Left ventricle myocardium inferior (tissue), 1 donor: ENCODE data around the gene PAX5. TPM values are rescaled to one million over a fixed set of nuclear protein-coding genes. Genes with fewer than 3 reads are reported as not detected.

Experiments used
- DNase-seq: peaks from one replicate; pipeline ENCODE4 v3.0.0-alpha.2; 2020
- H3K27ac ChIP-seq: fragments of 200-600 bp; replicated peaks from 2 replicates; pipeline ENCODE4 v1.8.0; 2021
- H3K27me3 ChIP-seq: fragments of 200-600 bp; 2 replicates; pipeline ENCODE4 v1.8.0; 2021; ENCODE audit warnings: low read depth
- H3K36me3 ChIP-seq: fragments of 200-600 bp; 2 replicates; pipeline ENCODE4 v1.8.0; 2021
- H3K4me1 ChIP-seq: fragments of 200-600 bp; 2 replicates; pipeline ENCODE4 v1.8.0; 2021
- H3K4me3 ChIP-seq: fragments of 200-600 bp; 2 replicates; pipeline ENCODE4 v1.8.0; 2021; ENCODE audit warnings: mild to moderate bottlenecking, moderate library complexity
- H3K9me3 ChIP-seq: fragments of 200-600 bp; replicated peaks from 2 replicates; pipeline ENCODE4 v1.8.0; 2021
- CTCF ChIP-seq: fragments of 200-600 bp; IDR thresholded peaks from 2 replicates; pipeline ENCODE4 v1.8.0; 2021; ENCODE audit warnings: antibody characterized with exemption, mild to moderate bottlenecking, borderline replicate concordance
- intact Hi-C: fragments of 100-400 bp; cut with micrococcal nuclease; formaldehyde crosslinking; loops from one replicate; pipeline ENCODE4 v1.11.0; 2022
- total RNA-seq: library from RNA; stranded (reverse); fragmentation: NEBNext Ultra II Directional; extraction: Animal tissue kit (Norgen Biotek cat#: 25700); gene quantifications from one replicate; pipeline ENCODE4 v1.2.1, GENCODE V29; 2021
- donor health status: DM: no; HTN: yes; CAD: no; lungs with severe emphysema.

PAX5 gene
- total RNA-seq, 1 donor from 2014 or later: not detected

- H3K36me3 ChIP-seq: no peaks in the 10 kb centered on the region
- peaks cover 72% of the 10 kb centered on the region for H3K27me3 ChIP-seq
- no peaks in the 10 kb centered on the region for H3K9me3 ChIP-seq
- intact Hi-C loops: no loop called here
- no peak overlapping the region for H3K27ac ChIP-seq
- no peak overlapping the region for H3K4me3 ChIP-seq
- no peak for TF ChIP-seq CTCF
- H3K4me1 ChIP-seq: no peaks in the 10 kb centered on the region
- no peak for DNase-seq
Measured at GRCh38 chr9:36905101-36906066, 128.7 kb downstream of the PAX5 start.

GRCh38 chr9:36903541-36904435 lies 130.3 kb downstream of the PAX5 start:
- no peak for TF ChIP-seq CTCF
- no peaks in the 10 kb centered on the region for H3K36me3 ChIP-seq
- no peaks in the 10 kb centered on the region for H3K9me3 ChIP-seq
- intact Hi-C loops: no loop called here
- no peak overlapping the region for H3K4me3 ChIP-seq
- DNase-seq: no peak
- peaks cover 72% of the 10 kb centered on the region for H3K27me3 ChIP-seq
- no peaks in the 10 kb centered on the region for H3K4me1 ChIP-seq
- no peak overlapping the region for H3K27ac ChIP-seq

- H3K4me3 ChIP-seq: no peak overlapping the region
- peaks cover 72% of the 10 kb centered on the region for H3K27me3 ChIP-seq
- no peak for DNase-seq
- intact Hi-C loops: no loop called here
- no peaks in the 10 kb centered on the region for H3K4me1 ChIP-seq
- no peaks in the 10 kb centered on the region for H3K36me3 ChIP-seq
- no peak overlapping the region for H3K27ac ChIP-seq
- no peak for TF ChIP-seq CTCF
- H3K9me3 ChIP-seq: no peaks in the 10 kb centered on the region
Measured at GRCh38 chr9:36902861-36903524, 131.1 kb downstream of the PAX5 start.

- H3K27me3 ChIP-seq: peaks cover 72% of the 10 kb centered on the region
- H3K36me3 ChIP-seq: no peaks in the 10 kb centered on the region
- H3K27ac ChIP-seq: no peak overlapping the region
- intact Hi-C loops: no loop called here
- H3K4me3 ChIP-seq: no peak overlapping the region
- no peak for TF ChIP-seq CTCF
- H3K9me3 ChIP-seq: no peaks in the 10 kb centered on the region
- no peak for DNase-seq
- no peaks in the 10 kb centered on the region for H3K4me1 ChIP-seq
Measured at GRCh38 chr9:36902080-36902716, 131.9 kb downstream of the PAX5 start.

GRCh38 chr9:36901528-36901927 lies 132.5 kb downstream of the PAX5 start:
- H3K36me3 ChIP-seq: no peaks in the 10 kb centered on the region

More at GRCh38 chr9:36901528-36901927, 132.5 kb downstream of the PAX5 start:
- Histone ChIP-seq H3K27ac (no peak overlapping the region), H3K27me3 (peaks cover 72% of the 10 kb centered on the region), H3K9me3 (no peaks in the 10 kb centered on the region), H3K4me3 (no peak overlapping the region), H3K4me1 (no peaks in the 10 kb centered on the region)
- TF ChIP-seq CTCF: no peak
- no peak for DNase-seq
- intact Hi-C loops: no loop called here
